Mucosa of descending colon (tissue), 3 donors: ENCODE data around the gene TUBAL3. TPM values are rescaled to one million over a fixed set of nuclear protein-coding genes. Genes with fewer than 3 reads are reported as not detected.

Experiments
- ATAC-seq: fragments of 200-7000 bp; cut with Tn5 transposase; one replicate; pipeline ENCODE4 v1.9.1; 2020; ENCODE audit warnings: mild to moderate bottlenecking, moderate library complexity
- DNase-seq, 3 donors: peaks; one replicate each; pipeline ENCODE4 v3.0.0-alpha.2; 2020
- H3K36me3 ChIP-seq: fragments of 200-600 bp; one replicate; pipeline ENCODE4 v1.8.0; 2021; ENCODE audit warnings: low read depth, mild to moderate bottlenecking
- H3K4me1 ChIP-seq: fragments of 200-600 bp; one replicate; pipeline ENCODE4 v1.8.0; 2021; ENCODE audit warnings: low read depth, mild to moderate bottlenecking
- H3K4me3 ChIP-seq: fragments of 200-600 bp; one replicate; pipeline ENCODE4 v1.8.0; 2021; ENCODE audit warnings: mild to moderate bottlenecking
- H3K9me3 ChIP-seq: fragments of 200-600 bp; one replicate; pipeline ENCODE4 v1.8.0; 2021; ENCODE audit warnings: mild to moderate bottlenecking
- CTCF ChIP-seq: fragments of 200-600 bp; IDR thresholded peaks from one replicate; pipeline ENCODE4 v1.8.0; 2022; ENCODE audit warnings: antibody characterized with exemption, mild to moderate bottlenecking
- intact Hi-C, 2 donors: fragments of 100-400 bp; cut with DNase I in 1 of 2; cut with micrococcal nuclease in 1 of 2; formaldehyde crosslinking; loops; one replicate each; pipeline versions ENCODE4 v1.11.0 to v1.11.1; 2022; cut with DNase I, micrococcal nuclease
- total RNA-seq, 3 donors: library from RNA; stranded (reverse); fragmentation: NEBNext Ultra II Directional in 2 of 3; extraction: Animal tissue kit (Norgen Biotek cat#: 25700) in 2 of 3; gene quantifications; one replicate each; pipeline versions ENCODE4 v1.2.1 to v1.2.4, GENCODE V29; 2021 to 2023
- donor health status: DM: no; HTN: no; CAD: no; lungs with moderate emphysema.
- donor health status: DM: no; HTN: no; CAD: no.
- donor health status: DM: no; HTN: yes; CAD: no.

Gene TUBAL3
- total RNA-seq, 3 donors from 2014 or later, result 20.9 to 64.0 (median 38.7) TPM

GRCh38 chr10:5373891-5374611, 30.6 kb downstream of the TUBAL3 start:
- no peaks in the 10 kb centered on the region for H3K4me1 ChIP-seq
- no peaks in the 10 kb centered on the region for H3K9me3 ChIP-seq
- ATAC-seq (no peak), DNase-seq (no peak)
- TF ChIP-seq CTCF, result no peak
- H3K4me3 ChIP-seq, result no peak overlapping the region
- H3K36me3 ChIP-seq, result no peaks in the 10 kb centered on the region
- intact Hi-C loops, result no loop called here

GRCh38 chr10:5373307-5373706, 31.3 kb downstream of the TUBAL3 start:
- intact Hi-C loops, result no loop called here
- Histone ChIP-seq H3K9me3 (no peaks in the 10 kb centered on the region), H3K36me3 (no peaks in the 10 kb centered on the region), H3K4me3 (no peak overlapping the region), H3K4me1 (no peaks in the 10 kb centered on the region)
- ATAC-seq (no peak), DNase-seq (no peak)
- TF ChIP-seq CTCF, result no peak

GRCh38 chr10:5370493-5371352, 33.9 kb downstream of the TUBAL3 start:
- intact Hi-C loops, result no loop called here
- Histone ChIP-seq H3K9me3 (no peaks in the 10 kb centered on the region), H3K4me1 (no peaks in the 10 kb centered on the region), H3K4me3 (no peak overlapping the region), H3K36me3 (no peaks in the 10 kb centered on the region)
- DNase-seq (no peak), ATAC-seq (no peak)
- no peak for TF ChIP-seq CTCF

- Histone ChIP-seq H3K4me1 (peaks cover under 1% of the 10 kb centered on the region), H3K4me3 (no peak overlapping the region), H3K9me3 (no peaks in the 10 kb centered on the region), H3K36me3 (no peaks in the 10 kb centered on the region)
- DNase-seq, result peak in 1 of 3 donors; percentile 14
- intact Hi-C loops, result no loop called here
- peak; percentile 45 for ATAC-seq
- no peak for TF ChIP-seq CTCF
Measured at GRCh38 chr10:5369362-5370158, 35.1 kb downstream of the TUBAL3 start.

- ATAC-seq, result no peak
Measured at GRCh38 chr10:5365928-5366327, 38.7 kb downstream of the TUBAL3 start.

More at GRCh38 chr10:5365928-5366327, 38.7 kb downstream of the TUBAL3 start:
- peaks cover 4% of the 10 kb centered on the region for H3K4me1 ChIP-seq
- intact Hi-C loops, result no loop called here
- H3K36me3 ChIP-seq, result no peaks in the 10 kb centered on the region
- no peak for TF ChIP-seq CTCF
- no peak overlapping the region for H3K4me3 ChIP-seq
- DNase-seq, result no peak
- H3K9me3 ChIP-seq, result no peaks in the 10 kb centered on the region
